Nephron (organoid): ENCODE measurements around the gene SLC39A3.
"Not testable (repeated sequence)": the region's sequence is repeated elsewhere in the genome, so short reads cannot be mapped to it uniquely, and the experiment has no call there.

Source experiments
- H3K27ac Mint-ChIP-seq, 3 experiments: 2 replicates each; pipeline ENCODE4 v1.8.0; 2020; ENCODE audit warnings: mixed read lengths in 3 of 3, mild to moderate bottlenecking in 2 of 3, moderate library complexity in 1 of 3
- H3K27me3 Mint-ChIP-seq: 2 replicates; pipeline ENCODE4 v1.8.0; 2021; ENCODE audit warnings: low read depth, mild to moderate bottlenecking, moderate library complexity, mixed read lengths
- H3K36me3 Mint-ChIP-seq: 2 replicates; pipeline ENCODE4 v1.8.0; 2020; ENCODE audit warnings: low read depth, mixed read lengths
- H3K4me1 Mint-ChIP-seq: 2 replicates; pipeline ENCODE4 v1.8.0; 2020; ENCODE audit warnings: mixed read lengths
- H3K4me3 Mint-ChIP-seq, 3 experiments: 2 replicates each; pipeline ENCODE4 v1.8.0; 2020; ENCODE audit warnings: mild to moderate bottlenecking in 3 of 3, mixed read lengths in 3 of 3, moderate library complexity in 2 of 3
- H3K9me3 Mint-ChIP-seq: 2 replicates; pipeline ENCODE4 v1.8.0; 2020; ENCODE audit warnings: mixed read lengths
- TF ChIP-seq, protein P1 (sequence below), 3 experiments: fragments of 200-600 bp; sonication (generic); IDR thresholded peaks; one replicate each; pipeline ENCODE4 v1.5.0; 2021; ENCODE audit warnings: antibody characterized with exemption in 3 of 3; ENCODE audit not compliant: unreplicated experiment in 3 of 3

SLC39A3 gene

DNA sequence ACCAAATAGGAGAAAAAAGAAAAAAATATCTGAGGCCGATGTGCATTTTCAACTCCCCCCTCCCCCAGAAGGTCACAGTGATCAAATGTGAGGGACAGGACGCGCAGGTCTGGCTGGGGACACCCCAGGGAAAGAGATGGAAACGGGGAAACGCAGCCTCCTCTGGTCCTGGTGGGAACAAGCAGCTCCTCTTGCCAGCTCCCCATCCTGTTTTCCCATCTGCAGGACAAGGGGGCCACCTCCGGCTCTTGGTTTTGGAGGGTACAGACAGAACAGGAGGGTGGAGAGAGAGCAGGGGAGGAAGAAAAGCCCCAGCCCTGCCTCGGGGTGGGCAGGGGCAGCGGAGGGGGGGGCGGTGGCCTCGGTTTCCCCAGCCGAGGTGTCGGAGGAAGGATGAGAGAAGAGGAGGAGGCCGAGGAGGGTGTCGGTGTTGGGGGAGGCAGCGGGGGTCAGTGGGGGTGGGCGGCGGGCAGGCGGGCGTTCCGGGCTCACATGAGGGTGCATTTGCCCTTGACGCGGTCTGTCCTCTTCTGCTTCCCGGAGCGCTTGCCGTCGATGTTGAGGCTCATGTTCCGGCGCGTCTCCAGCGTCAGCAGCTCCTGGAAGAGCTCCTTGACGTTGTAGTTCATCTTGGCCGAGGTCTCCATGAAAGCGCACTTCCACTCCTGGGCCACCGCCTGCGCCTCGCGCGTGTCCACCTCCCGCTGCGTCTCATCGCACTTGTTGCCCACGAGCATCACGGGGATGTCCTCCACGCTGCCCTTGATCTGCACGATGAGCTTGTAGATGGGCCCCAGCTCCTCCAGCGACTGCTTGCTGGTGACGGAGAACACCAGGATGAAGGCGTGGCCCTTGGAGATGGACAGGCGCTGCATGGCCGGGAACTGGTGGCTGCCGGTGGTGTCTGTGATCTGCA is 22.8 kb downstream of the SLC39A3 start:
- H3K4me1 Mint-ChIP-seq: peaks cover 4% of the 10 kb centered on the region
- no peak overlapping the region for H3K27ac Mint-ChIP-seq
- no peaks in the 10 kb centered on the region for H3K36me3 Mint-ChIP-seq
- H3K27me3 Mint-ChIP-seq: peaks cover 23% of the 10 kb centered on the region
- H3K9me3 Mint-ChIP-seq: peaks cover 10% of the 10 kb centered on the region
- TF ChIP-seq, protein P1, sequence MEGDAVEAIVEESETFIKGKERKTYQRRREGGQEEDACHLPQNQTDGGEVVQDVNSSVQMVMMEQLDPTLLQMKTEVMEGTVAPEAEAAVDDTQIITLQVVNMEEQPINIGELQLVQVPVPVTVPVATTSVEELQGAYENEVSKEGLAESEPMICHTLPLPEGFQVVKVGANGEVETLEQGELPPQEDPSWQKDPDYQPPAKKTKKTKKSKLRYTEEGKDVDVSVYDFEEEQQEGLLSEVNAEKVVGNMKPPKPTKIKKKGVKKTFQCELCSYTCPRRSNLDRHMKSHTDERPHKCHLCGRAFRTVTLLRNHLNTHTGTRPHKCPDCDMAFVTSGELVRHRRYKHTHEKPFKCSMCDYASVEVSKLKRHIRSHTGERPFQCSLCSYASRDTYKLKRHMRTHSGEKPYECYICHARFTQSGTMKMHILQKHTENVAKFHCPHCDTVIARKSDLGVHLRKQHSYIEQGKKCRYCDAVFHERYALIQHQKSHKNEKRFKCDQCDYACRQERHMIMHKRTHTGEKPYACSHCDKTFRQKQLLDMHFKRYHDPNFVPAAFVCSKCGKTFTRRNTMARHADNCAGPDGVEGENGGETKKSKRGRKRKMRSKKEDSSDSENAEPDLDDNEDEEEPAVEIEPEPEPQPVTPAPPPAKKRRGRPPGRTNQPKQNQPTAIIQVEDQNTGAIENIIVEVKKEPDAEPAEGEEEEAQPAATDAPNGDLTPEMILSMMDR (IDR thresholded peaks at IDR 0.05; ENCODE audit: unreplicated experiment in 3 of 3): no peak
- no peak overlapping the region for H3K4me3 Mint-ChIP-seq

DNA sequence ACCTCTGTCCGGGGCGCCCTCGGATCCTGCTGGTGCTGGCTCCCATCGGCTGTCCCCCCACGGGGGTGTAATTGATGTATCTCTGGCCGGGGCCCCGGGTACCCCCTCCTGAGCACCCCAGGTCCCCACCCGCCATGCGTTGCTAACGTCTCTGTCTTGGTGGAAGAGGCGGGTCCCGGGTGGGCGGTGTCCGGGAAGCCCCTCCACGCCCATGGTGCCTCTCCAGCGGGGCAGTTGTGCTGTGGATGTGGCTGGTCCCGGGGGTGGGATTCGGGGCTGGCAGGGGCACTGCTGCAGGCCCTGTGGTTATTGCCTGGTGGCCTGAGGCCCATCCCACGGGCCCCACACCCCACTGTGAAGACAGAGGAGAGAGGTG is 23.6 kb downstream of the SLC39A3 start:
- H3K9me3 Mint-ChIP-seq: peaks cover 10% of the 10 kb centered on the region
- TF ChIP-seq, protein P1 (IDR thresholded peaks at IDR 0.05; ENCODE audit: unreplicated experiment in 3 of 3): no peak
- no peak overlapping the region for H3K27ac Mint-ChIP-seq
- H3K27me3 Mint-ChIP-seq: peaks cover 18% of the 10 kb centered on the region
- H3K36me3 Mint-ChIP-seq: no peaks in the 10 kb centered on the region
- H3K4me1 Mint-ChIP-seq: peaks cover 4% of the 10 kb centered on the region
- no peak overlapping the region for H3K4me3 Mint-ChIP-seq

DNA sequence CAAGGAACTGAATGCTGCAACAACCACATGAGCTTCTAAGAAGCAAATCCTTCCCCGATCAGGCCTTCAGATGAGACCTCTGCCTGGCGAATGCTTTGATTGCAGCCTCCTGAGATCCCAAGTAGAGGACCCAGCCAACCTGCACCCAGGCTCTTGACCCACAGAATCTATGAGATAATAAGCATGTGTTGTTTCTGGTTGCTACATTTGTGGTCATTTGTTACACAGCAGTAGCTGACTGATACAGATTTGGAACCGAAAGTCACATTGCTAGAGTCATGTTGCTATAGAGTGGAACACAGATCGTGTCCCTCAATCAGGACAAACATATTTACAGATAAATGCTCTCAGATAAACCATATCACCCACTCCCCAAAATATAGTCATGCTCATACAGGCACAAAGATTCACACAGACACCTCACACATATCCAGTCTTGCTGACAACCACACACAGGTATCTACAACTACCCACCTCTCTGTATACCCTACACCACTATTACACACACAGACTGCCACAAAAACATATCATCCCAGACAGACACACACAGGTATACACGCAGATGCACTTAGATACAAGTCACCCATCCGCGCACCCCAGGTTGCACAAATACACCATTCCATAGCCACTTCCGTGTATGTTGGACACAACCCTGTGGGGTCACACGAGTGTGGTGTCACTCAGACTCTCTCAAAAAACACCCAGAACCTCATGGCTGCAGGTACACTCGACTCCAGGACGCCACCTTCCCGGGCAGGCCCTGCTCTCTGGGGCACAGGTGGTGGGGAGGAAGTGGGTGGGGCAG is 24.1 kb downstream of the SLC39A3 start:
- Mint-ChIP-seq H3K36me3 (no peaks in the 10 kb centered on the region), H3K27ac (no peak overlapping the region), H3K4me1 (peaks cover 4% of the 10 kb centered on the region), H3K4me3 (no peak overlapping the region), H3K9me3 (peaks cover 10% of the 10 kb centered on the region), H3K27me3 (peaks cover 18% of the 10 kb centered on the region)
- TF ChIP-seq, protein P1 (IDR thresholded peaks at IDR 0.05; ENCODE audit: unreplicated experiment in 3 of 3): no peak

DNA sequence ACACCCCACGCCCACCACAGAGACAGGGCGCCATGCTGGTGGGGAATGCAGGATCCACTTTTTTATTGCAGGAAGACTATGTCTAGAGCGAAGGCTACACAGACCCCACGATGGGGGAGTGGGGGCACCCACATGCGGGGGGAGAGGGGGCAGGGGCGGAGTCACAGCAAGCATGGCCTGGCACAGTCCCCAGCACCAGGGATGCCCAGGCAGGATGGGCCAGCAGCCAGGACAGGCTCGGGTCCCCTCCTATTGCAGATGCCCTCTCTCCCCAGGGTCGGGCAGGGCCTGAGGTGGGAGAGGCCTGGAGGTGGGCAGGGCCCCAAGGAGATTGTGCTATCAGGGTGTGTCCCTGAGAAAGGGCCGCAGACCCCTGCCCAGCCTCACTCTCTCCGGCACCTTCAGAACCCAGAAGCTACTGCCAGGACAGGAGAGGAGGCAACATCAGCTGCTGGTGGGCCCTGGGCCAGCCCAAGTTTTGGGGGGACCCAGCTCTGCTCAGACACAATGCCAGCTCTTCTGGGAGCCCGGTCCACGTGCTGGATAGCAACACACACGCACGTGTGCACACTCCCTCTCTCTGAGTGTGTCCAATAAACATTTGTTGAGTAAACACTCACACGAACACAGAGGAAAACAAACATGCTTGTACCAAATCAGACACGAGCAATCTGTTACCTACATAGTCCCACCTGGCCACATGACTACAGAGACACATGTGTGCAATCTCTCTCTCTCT is 25.1 kb downstream of the SLC39A3 start:
- Mint-ChIP-seq H3K36me3 (no peaks in the 10 kb centered on the region), H3K27ac (no peak overlapping the region), H3K9me3 (peaks cover 10% of the 10 kb centered on the region), H3K4me1 (peaks cover 1% of the 10 kb centered on the region), H3K27me3 (peaks cover 14% of the 10 kb centered on the region), H3K4me3 (no peak overlapping the region)
- TF ChIP-seq, protein P1 (IDR thresholded peaks at IDR 0.05; ENCODE audit: unreplicated experiment in 3 of 3): no peak

DNA sequence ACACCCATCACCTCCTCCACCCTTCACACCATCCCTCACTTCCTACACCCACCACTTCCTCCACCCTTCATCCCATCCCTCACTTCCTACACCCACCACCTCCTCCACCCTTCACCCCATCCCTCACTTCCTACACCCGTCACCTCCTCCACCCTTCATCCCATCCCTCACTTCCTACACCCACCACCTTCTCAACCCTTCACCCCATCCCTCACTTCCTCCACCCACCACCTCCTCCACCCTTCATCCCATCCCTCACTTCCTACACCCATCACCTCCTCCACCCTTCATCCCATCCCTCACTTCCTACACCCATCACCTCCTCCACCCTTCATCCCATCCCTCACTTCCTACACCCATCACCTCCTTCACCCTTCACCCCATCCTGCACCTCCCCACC is 25.7 kb downstream of the SLC39A3 start:
- Mint-ChIP-seq H3K9me3 (peaks cover 10% of the 10 kb centered on the region), H3K27me3 (peaks cover 11% of the 10 kb centered on the region)
- not testable (repeated sequence) for H3K4me3 Mint-ChIP-seq, H3K27ac Mint-ChIP-seq, H3K4me1 Mint-ChIP-seq, H3K36me3 Mint-ChIP-seq

DNA sequence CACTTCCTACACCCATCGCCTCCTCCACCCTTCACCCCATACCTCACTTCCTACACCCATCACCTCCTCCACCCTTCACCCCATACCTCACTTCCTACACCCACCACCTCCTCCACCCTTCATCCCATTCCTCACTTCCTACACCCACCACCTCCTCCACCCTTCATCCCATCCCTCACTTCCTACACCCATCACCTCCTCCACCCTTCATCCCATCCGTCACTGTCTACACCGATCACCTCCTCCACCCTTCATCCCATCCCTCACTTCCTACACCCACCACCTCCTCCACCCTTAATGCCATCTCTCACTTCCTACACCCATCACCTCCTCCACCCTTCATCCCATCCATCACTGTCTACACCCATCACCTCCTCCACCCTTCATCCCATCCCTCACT is 26.6 kb downstream of the SLC39A3 start:
- H3K27me3 Mint-ChIP-seq, H3K4me1 Mint-ChIP-seq, H3K36me3 Mint-ChIP-seq, H3K4me3 Mint-ChIP-seq, H3K27ac Mint-ChIP-seq: not testable (repeated sequence)
- peaks cover 10% of the 10 kb centered on the region for H3K9me3 Mint-ChIP-seq
